Hematopoietic multipotent progenitor cell treated with erythropoietin and hydrocortisone succinate and interleukin-3 and kit ligand, for 8 days (in vitro differentiated cells): ENCODE data around the gene KCTD16.

ENCODE experiments used
- DNase-seq: peaks from one replicate; pipeline ENCODE4 v3.0.0-alpha.2; 2015

Gene KCTD16

GRCh38 chr5:144297081-144297480, 126.4 kb downstream of the KCTD16 start:
- DNase-seq: no peak

GRCh38 chr5:144298658-144299057, 128.0 kb downstream of the KCTD16 start:
- no peak for DNase-seq

GRCh38 chr5:144304688-144305087, 134.0 kb downstream of the KCTD16 start:
- no peak for DNase-seq

GRCh38 chr5:144307736-144308135, 137.1 kb downstream of the KCTD16 start:
- no peak for DNase-seq

GRCh38 chr5:144308174-144308573, 137.5 kb downstream of the KCTD16 start:
- no peak for DNase-seq

GRCh38 chr5:144308906-144309670, 138.4 kb downstream of the KCTD16 start:
- no peak for DNase-seq

GRCh38 chr5:144310621-144311020, 139.9 kb downstream of the KCTD16 start:
- no peak for DNase-seq

- no peak for DNase-seq
Measured at GRCh38 chr5:144313147-144313726, 142.6 kb downstream of the KCTD16 start.

- no peak for DNase-seq
Measured at GRCh38 chr5:144315026-144315425, 144.4 kb downstream of the KCTD16 start.

GRCh38 chr5:144315994-144316634, 145.4 kb downstream of the KCTD16 start:
- DNase-seq: no peak

- no peak for DNase-seq
Measured at GRCh38 chr5:144318011-144318410, 147.3 kb downstream of the KCTD16 start.

GRCh38 chr5:144318460-144318859, 147.8 kb downstream of the KCTD16 start:
- DNase-seq: no peak

GRCh38 chr5:144323181-144323580, 152.5 kb downstream of the KCTD16 start:
- DNase-seq: no peak

- no peak for DNase-seq
Measured at GRCh38 chr5:144325532-144325931, 154.9 kb downstream of the KCTD16 start.

- DNase-seq: no peak
Measured at GRCh38 chr5:144328494-144328893, 157.8 kb downstream of the KCTD16 start.

GRCh38 chr5:144328980-144329379, 158.3 kb downstream of the KCTD16 start:
- DNase-seq: no peak

GRCh38 chr5:144329681-144330080, 159.0 kb downstream of the KCTD16 start:
- no peak for DNase-seq

- no peak for DNase-seq
Measured at GRCh38 chr5:144331361-144331760, 160.7 kb downstream of the KCTD16 start.

- DNase-seq: no peak
Measured at GRCh38 chr5:144332265-144332664, 161.6 kb downstream of the KCTD16 start.

- no peak for DNase-seq
Measured at GRCh38 chr5:144333336-144333920, 162.8 kb downstream of the KCTD16 start.

GRCh38 chr5:144335561-144335960, 164.9 kb downstream of the KCTD16 start:
- DNase-seq: no peak

GRCh38 chr5:144336191-144336961, 165.7 kb downstream of the KCTD16 start:
- DNase-seq: no peak

GRCh38 chr5:144352330-144352729, 181.7 kb downstream of the KCTD16 start:
- no peak for DNase-seq
